Sciatic nerve (tissue), 2 donors: ENCODE data around the gene EIF4A3. TPM values are rescaled to one million over a fixed set of nuclear protein-coding genes. Genes with fewer than 3 reads are reported as not detected.

Source experiments
- ATAC-seq: fragments of 200-7000 bp; cut with Tn5 transposase; one replicate; pipeline ENCODE4 v1.9.1; 2020; ENCODE audit warnings: mild to moderate bottlenecking, moderate library complexity
- DNase-seq: peaks from one replicate; pipeline ENCODE4 v3.0.0-alpha.2; 2020; ENCODE audit warnings: low spot score
- intact Hi-C: fragments of 100-400 bp; cut with DNase I; formaldehyde crosslinking; loops from one replicate; pipeline ENCODE4 v1.14.2; 2022
- total RNA-seq: library from RNA; stranded (reverse); fragmentation: NEBNext Ultra II Directional; extraction: Animal tissue kit (Norgen Biotek cat#: 25700); gene quantifications from one replicate; pipeline ENCODE4 v1.2.1, GENCODE V29; 2021
- donor health status: DM: no; HTN: no; CAD: no.
- donor health status: DM: no; HTN: no; CAD: no.

The EIF4A3 gene
- total RNA-seq, 1 donor from 2014 or later = 66.0 TPM

GRCh38 chr17:80118601-80119270 is 28.2 kb downstream of the EIF4A3 start:
- peak; percentile 53 for DNase-seq
- intact Hi-C loops = no loop called here
- no peak for ATAC-seq

DNA sequence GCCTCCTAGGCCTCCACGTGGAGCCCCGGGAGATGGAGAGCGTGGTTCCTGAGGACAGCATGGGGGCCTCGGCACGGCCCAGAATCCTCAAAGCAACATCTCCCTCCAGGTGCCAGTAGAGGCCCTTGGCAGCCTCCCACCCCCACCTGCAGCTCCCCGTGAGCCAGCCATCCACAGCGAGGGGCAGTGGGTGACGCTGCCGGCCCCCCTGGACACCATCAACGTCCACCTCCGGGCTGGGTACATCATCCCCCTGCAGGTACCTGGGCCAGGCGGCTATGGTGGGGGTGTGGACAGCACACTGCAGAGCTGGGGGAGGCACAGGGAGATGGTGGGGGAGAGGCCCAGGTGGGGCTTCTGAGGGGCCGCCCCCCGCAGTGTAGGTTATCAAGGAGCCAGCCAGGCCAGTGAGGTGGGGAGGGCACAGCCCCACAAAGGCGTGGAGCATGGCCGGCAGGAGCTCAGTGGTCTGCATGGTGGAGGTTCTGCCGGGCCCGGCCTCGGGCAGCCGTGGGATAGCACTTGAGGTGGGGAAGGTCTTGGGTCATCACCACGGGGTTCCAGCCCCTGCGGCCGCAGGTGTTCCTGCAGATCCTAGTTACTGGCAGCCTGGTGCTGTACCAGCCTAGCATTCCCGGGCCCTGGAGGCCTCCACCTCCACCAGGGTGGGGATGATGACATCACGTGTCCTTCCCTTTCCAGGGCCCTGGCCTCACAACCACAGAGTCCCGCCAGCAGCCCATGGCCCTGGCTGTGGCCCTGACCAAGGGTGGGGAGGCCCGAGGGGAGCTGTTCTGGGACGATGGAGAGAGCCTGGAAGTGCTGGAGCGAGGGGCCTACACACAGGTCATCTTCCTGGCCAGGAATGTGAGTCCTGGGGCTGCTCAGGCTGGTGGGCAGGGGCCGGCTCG is 29.2 kb downstream of the EIF4A3 start:
- DNase-seq (peak; percentile 56), ATAC-seq (peak; percentile 30)
- intact Hi-C loops = no loop called here

GRCh38 chr17:80116921-80117380 is 30.0 kb downstream of the EIF4A3 start:
- intact Hi-C loops = no loop called here

DNA sequence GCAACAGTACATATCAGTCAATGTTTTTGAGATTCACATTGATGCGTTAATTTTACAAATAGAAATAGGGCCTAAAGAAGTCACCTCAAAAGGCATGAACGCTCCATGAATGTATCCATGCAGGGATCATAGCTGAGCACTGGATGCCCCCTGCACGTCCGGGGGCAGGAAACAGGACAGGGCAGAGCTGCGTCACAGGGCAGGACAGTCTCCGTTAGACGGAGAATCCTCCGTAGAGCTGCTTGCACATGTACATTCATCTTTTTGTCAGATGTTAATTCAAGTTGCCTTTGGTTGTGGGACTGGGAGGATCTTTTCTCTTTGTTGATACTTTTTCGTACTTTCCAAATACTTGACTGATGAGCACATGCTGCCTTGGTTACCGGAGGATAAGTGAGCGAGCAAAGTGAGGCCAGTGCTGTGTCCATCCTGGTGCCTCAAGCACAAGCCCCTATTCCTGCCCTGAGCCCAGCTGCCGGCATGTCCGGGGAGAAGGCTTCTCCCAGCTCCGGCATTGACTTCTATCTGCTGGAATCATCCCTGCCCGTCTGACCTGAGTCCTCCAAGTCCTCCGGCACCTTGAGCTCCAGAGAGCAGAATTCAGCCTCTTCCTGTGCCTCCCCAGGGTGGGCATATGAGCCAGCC is 30.5 kb downstream of the EIF4A3 start:
- intact Hi-C loops = no loop called here
- DNase-seq (peak; percentile 38), ATAC-seq (no peak)

More at GRCh38 chr17:80116921-80117380, 30.0 kb downstream of the EIF4A3 start:
- DNase-seq (peak; percentile 44), ATAC-seq (no peak)

GRCh38 chr17:80115159-80115558 is 31.8 kb downstream of the EIF4A3 start:
- ATAC-seq (no peak), DNase-seq (peak; percentile 13)
- intact Hi-C loops = no loop called here

DNA sequence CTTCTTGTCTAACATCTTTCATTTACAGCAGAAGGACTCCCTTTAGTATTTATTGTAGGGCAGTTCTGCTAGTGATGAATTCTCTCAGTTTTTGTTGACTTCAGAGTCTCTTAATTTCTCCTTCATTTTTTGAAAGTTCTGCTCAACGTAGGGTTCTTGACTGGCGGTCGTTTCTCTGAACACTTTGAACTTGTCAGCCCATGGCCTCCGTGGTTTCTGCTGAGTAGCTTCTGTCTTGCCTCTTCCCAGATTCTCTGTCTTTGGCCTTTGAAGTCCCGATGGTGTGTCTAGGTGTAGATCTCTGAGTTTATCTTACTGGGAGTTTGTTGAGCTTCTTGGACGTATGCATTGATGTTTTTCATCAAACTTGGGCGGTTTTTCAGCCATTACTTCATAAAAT is 32.2 kb downstream of the EIF4A3 start:
- no peak for ATAC-seq
- DNase-seq = peak; percentile 4
- intact Hi-C loops = no loop called here

- ATAC-seq (no peak), DNase-seq (no peak)
- intact Hi-C loops = no loop called here
Measured at GRCh38 chr17:80113033-80113484, 33.9 kb downstream of the EIF4A3 start.

DNA sequence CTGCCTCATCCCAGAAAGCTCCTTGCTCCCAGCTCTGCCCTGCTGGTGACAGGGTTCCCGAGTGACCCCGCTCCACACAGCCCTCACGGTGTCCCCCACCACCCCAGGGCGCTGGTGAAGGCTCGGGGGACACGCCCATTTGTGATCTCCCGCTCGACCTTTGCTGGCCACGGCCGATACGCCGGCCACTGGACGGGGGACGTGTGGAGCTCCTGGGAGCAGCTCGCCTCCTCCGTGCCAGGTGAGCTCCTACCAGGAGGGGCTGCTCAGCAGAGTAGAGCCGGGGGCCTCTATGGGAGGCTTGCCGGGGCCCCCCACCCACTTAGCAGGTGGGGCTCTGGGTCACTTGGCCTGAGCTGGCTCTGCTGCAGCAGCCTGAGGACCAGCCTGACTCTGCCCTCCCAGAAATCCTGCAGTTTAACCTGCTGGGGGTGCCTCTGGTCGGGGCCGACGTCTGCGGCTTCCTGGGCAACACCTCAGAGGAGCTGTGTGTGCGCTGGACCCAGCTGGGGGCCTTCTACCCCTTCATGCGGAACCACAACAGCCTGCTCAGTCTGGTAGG is 34.4 kb downstream of the EIF4A3 start:
- DNase-seq = no peak
- intact Hi-C loops = no loop called here
- ATAC-seq = no peak

DNA sequence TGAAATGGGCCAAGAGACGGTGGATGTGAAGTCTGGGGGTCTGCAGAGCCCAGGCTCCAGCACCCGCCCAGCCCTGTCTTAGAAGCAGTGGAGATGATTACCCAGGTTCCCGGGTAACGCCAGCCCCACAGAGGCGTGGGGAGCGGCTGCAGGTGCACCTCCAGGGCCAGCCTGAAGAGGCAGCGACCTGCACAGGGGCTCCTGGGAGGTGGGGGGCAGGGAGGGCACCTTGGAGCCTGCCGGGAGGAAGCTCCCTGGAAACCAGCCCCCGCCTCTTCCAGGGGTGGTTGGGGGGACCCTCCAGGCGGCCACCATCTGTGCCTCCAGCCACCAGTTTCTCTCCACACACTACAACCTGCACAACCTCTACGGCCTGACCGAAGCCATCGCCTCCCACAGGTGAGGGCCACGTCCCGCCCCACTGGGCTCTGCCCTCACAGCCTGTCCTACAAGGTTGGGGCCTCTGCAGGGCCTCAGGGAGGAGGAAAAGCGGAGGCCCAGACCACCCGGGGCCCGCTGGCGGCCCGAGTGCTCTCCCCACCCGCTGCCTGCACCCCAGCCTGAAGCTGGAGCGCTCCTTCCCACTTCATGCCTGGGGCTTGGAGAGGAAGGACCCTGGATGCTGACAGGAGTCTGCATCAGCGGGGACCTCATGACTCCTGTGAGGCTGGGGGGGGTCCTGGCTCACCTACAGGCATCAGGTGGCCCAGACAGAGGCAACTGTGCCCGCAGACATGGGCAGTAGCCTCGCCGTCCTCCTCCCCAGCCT is 35.0 kb downstream of the EIF4A3 start:
- DNase-seq (no peak), ATAC-seq (no peak)
- intact Hi-C loops = no loop called here

- no peak for ATAC-seq
- intact Hi-C loops = no loop called here
- no peak for DNase-seq
Measured at GRCh38 chr17:80110927-80111701, 35.8 kb downstream of the EIF4A3 start.

- no peak for ATAC-seq
- intact Hi-C loops = no loop called here
- no peak for DNase-seq
Measured at GRCh38 chr17:80110447-80110812, 36.5 kb downstream of the EIF4A3 start.

- DNase-seq (peak; percentile 49), ATAC-seq (no peak)
- intact Hi-C loops = no loop called here
Measured at GRCh38 chr17:80109713-80110446, 37.0 kb downstream of the EIF4A3 start.

- ATAC-seq (no peak), DNase-seq (peak; percentile 13)
- intact Hi-C loops = no loop called here
Measured at GRCh38 chr17:80109066-80109660, 37.8 kb downstream of the EIF4A3 start.

DNA sequence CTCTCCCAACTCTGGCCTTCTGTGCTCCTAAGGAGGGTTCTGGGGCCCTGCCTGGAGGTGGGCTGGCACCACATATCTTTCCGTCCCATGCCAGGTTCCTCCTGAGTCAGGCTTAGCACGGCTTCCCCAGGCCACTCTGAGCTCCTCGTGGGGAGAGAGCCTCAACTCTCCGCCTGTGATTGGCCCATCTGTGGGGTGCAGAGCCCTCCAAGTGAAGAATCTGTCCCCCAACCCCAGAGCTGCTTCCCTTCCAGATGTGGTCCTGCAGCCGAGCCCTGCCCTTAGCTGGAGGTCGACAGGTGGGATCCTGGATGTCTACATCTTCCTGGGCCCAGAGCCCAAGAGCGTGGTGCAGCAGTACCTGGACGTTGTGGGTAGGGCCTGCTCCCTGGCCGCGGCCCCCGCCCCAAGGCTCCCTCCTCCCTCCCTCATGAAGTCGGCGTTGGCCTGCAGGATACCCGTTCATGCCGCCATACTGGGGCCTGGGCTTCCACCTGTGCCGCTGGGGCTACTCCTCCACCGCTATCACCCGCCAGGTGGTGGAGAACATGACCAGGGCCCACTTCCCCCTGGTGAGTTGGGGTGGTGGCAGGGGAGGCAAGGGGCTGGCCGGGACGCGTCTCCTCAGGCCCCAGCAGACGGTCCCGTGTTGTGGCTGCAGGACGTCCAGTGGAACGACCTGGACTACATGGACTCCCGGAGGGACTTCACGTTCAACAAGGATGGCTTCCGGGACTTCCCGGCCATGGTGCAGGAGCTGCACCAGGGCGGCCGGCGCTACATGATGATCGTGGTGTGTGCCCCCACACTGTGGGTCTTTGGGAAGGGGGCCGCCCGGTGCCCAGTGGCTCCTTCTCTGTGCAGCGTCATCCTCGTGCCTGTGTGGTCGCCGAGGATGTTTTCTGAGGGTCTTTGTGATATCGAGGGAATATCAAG is 38.6 kb downstream of the EIF4A3 start:
- no peak for ATAC-seq
- intact Hi-C loops = no loop called here
- peak; percentile 48 for DNase-seq

GRCh38 chr17:80107231-80108021 is 39.5 kb downstream of the EIF4A3 start:
- DNase-seq = peak; percentile 57
- no peak for ATAC-seq

More at GRCh38 chr17:80107231-80108021, 39.5 kb downstream of the EIF4A3 start:
- intact Hi-C loops = no loop called here
